ENCODE data around the gene ARMC8. TPM values are rescaled to one million over a fixed set of nuclear protein-coding genes. Genes with fewer than 3 reads are reported as not detected.
A peak's percentile ranks its signal among the peaks of the same experiment; 100 is the strongest.
"Not testable (repeated sequence)": the region's sequence is repeated elsewhere in the genome, so short reads cannot be mapped to it uniquely, and the experiment has no call there.

ARMC8 gene, protein sequence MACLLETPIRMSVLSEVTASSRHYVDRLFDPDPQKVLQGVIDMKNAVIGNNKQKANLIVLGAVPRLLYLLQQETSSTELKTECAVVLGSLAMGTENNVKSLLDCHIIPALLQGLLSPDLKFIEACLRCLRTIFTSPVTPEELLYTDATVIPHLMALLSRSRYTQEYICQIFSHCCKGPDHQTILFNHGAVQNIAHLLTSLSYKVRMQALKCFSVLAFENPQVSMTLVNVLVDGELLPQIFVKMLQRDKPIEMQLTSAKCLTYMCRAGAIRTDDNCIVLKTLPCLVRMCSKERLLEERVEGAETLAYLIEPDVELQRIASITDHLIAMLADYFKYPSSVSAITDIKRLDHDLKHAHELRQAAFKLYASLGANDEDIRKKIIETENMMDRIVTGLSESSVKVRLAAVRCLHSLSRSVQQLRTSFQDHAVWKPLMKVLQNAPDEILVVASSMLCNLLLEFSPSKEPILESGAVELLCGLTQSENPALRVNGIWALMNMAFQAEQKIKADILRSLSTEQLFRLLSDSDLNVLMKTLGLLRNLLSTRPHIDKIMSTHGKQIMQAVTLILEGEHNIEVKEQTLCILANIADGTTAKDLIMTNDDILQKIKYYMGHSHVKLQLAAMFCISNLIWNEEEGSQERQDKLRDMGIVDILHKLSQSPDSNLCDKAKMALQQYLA
- 10 to 100 TPM in 11 of 12 donors, not detected in 1; 34.2 to 52.7 (median 44.5) TPM for polyA plus RNA-seq (ENCODE audit: insufficient read length in 12 of 12)
- long read RNA-seq, donor 1: 0 reads
- long read RNA-seq, donor 2, full-length matches to known transcripts: 5 of 5 reads
- long read RNA-seq, donor 2, partial matches to known transcripts: 0 of 5 reads
- long read RNA-seq, donor 2, other reads (novel, unspliced or antisense): 0 of 5 reads
- long read RNA-seq, donor 3: 0 reads
- long read RNA-seq, donor 4, partial matches to known transcripts: 0 of 1 reads
- long read RNA-seq, donor 4, other reads (novel, unspliced or antisense): 0 of 1 reads
- long read RNA-seq, donor 5, full-length matches to known transcripts: 8 of 13 reads
- long read RNA-seq, donor 5, partial matches to known transcripts: 5 of 13 reads
- long read RNA-seq, donor 5, other reads (novel, unspliced or antisense): 0 of 13 reads
- long read RNA-seq, donor 6, full-length matches to known transcripts: 3 of 3 reads
- long read RNA-seq, donor 6, partial matches to known transcripts: 0 of 3 reads
- long read RNA-seq, donor 6, other reads (novel, unspliced or antisense): 0 of 3 reads
- long read RNA-seq, donor 7: 0 reads
- long read RNA-seq, donor 8, full-length matches to known transcripts: 4 of 4 reads
- long read RNA-seq, donor 8, partial matches to known transcripts: 0 of 4 reads
- long read RNA-seq, donor 8, other reads (novel, unspliced or antisense): 0 of 4 reads
- long read RNA-seq, donor 9, full-length matches to known transcripts: 4 of 4 reads
- long read RNA-seq, donor 9, partial matches to known transcripts: 0 of 4 reads
- long read RNA-seq, donor 9, other reads (novel, unspliced or antisense): 0 of 4 reads
- long read RNA-seq, donor 10, full-length matches to known transcripts: 4 of 4 reads
- long read RNA-seq, donor 10, partial matches to known transcripts: 0 of 4 reads
- long read RNA-seq, donor 10, other reads (novel, unspliced or antisense): 0 of 4 reads
- long read RNA-seq, donor 11, full-length matches to known transcripts: 4 of 4 reads
- long read RNA-seq, donor 11, partial matches to known transcripts: 0 of 4 reads
- long read RNA-seq, donor 11, other reads (novel, unspliced or antisense): 0 of 4 reads

- peak; percentile 94 for DNase-seq
These were observed at the start of gene ARMC8 for GRCh38 chr3:138187296-138188012. Gene ARMC8 (plus strand): TSS chr3:138187301. CDS start chr3:138187555, 254 bp downstream.

DNA sequence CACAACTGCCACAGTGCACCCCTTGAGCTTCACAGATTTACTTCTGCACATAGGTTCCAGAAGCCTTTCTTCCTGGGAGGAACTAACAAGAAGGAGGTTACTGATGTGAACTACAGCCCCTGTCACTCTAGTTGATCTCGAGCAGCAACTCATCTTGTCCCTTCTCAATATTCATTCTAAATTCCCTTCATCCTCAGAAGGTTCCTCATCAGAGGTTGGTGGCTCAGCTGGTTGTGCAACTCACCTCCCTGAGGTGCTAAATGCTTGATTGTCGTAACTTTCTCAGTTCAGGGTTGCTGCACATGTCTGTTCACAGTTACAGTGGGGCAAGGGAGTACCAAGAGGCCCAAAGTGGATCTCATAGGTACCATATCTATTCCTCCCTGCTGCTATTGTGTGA is 49.2 kb upstream of the ARMC8 start:
- no peak for DNase-seq

GRCh38 chr3:138139691-138140090 is 47.4 kb upstream of the ARMC8 start:
- DNase-seq: no peak

- DNase-seq: no peak
These were observed 46.2 kb upstream of the ARMC8 start for GRCh38 chr3:138140940-138141339.

GRCh38 chr3:138142181-138142580 is 44.9 kb upstream of the ARMC8 start:
- DNase-seq: not testable (repeated sequence)

DNA sequence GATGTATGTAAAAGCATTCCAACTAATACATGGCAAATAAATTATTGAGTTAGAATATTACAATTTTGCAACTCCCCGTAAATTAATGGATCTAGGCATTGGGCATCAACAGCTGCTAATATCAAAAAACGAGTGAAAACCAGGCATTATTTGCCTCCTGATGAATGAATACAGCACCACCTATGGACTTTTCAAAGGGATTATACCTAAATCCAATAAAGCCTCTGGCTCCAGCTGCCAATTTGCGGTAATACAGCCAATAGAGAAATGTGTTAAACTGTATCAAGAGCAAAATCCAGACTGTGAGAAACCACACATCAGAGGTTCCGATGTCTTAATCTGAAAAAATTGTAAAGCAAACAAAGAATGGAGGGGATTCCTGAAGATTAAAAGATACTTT is 38.6 kb upstream of the ARMC8 start:
- no peak for DNase-seq

GRCh38 chr3:138154534-138154933 is 32.6 kb upstream of the ARMC8 start:
- DNase-seq: no peak

GRCh38 chr3:138157743-138158142 is 29.4 kb upstream of the ARMC8 start:
- no peak for DNase-seq

GRCh38 chr3:138165061-138165460 is 22.0 kb upstream of the ARMC8 start:
- no peak for DNase-seq

GRCh38 chr3:138172625-138173024 is 14.5 kb upstream of the ARMC8 start:
- no peak for DNase-seq

DNA sequence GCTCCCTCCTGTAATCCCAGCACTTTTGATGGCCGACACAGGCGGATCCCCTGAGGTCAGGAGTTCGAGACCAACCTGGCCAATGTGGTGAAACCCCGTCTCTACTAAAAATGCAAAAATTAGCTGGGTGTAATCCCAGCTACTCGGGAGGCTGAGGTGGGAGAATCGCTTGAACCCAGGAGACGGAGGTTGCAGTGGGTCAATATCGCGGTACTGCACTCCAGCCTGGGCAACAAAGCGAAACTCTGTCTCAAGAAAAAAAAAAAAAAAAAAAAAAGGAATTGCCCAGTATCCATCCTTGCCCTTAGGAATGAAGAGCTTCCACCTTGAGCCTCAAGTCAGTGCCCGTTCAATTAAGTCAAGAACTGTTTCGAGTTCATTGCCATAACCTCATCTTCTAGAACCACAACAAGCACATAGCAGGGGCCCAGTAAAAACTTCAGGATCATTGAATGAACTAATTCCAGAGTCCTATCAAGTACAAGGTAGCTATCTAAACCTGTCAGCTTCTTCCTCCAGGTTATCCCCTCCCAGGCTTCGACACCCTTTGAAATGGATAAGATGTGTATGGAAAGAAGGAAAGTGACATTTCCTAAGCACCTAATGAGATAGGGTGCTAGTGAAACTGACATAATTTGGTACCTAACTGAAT is 13.2 kb upstream of the ARMC8 start:
- no peak for DNase-seq

DNA sequence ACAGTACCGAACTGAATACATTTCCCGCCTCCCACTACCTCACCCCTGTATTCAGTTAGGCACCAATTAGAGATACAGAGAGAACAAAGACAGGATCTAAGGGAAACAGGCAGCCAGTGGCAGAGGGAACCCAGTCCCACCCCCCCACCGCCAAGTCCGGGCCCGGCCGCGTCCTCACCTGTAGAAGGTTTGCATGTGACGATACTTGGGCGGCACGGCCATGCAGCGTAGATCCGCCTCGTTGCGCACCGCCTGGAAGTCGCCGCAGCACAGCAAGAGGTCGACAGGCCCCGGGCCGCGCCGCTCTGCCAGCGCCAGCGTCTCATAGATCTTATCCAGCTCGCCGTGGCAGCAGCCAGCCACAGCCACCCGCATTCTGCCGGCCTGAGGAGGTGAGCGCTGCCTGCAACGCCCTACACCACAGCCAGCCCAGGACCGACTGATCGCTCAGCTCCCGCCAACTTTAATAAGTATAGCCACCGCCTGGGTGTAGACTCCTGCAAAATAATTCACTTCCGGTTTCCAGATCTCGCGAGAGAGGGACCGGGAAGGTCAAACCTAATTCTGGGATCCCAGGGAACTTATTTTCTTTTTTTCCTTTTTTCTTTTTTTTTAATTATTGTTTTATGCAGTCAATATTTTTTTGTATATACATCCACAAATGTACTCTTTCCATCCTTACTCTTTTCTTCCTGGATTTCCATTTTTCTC is 12.5 kb upstream of the ARMC8 start, which contains the start of gene DBR1:
DBR1 (minus strand) TSS at position 501 of the 711 bp plus-strand sequence; CDS start at position 375, 126 bp downstream.
- DNase-seq: peak; percentile 90

- no peak for DNase-seq
These were observed 6.6 kb upstream of the ARMC8 start for GRCh38 chr3:138180375-138181029.

GRCh38 chr3:138184994-138185393 is 2.1 kb upstream of the ARMC8 start:
- DNase-seq: no peak

DNA sequence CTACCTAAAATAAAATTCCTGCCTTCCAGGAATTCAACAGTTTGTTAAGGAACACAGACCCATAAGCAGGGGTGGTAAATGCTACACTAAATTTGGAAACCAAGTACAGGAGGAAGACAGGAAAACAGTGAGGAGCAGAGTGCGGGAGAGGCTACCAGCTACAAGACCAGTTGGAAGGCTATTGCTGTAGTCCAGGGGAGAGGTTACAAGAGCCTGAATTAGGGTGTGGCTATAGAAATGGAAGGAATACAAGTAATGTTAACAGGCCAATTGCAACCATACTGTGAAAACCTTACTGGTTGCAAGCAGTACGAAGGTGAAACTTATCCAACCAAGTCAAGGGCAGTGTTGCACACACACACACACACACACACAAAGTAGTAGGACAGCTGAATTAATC is 880 bp upstream of the ARMC8 start:
- no peak for DNase-seq

DNA sequence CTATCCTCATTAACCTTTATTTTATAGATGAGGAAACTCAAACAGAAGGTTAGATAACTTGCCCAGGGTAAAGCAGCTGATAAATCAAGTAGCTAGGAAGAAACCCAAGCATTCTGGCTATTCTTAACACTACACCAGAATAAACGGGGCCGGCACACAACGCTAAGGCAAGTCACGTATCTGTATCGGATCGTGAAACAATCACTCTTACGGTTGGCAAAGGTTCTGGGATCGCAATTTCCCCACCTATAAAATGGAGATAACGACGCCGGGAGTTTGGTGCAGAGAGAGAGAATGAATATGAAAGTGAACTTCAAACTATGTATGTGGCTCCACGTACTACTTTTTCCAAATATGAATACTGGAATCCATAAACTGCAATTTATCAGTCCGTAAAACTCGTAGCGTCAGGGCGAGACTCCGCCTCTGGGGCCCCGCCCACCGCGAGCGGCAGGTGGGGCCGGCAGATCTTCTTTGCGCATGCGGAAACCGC is 252 bp upstream of the ARMC8 start:
- no peak for DNase-seq

GRCh38 chr3:138188013-138188730 is 1.1 kb downstream of the ARMC8 start:
- no peak for DNase-seq

Measured in muscle of arm (tissue), 14 donors.